Right ventricle myocardium inferior (tissue), 1 donor: ENCODE results near the gene LRCH3. TPM values are rescaled to one million over a fixed set of nuclear protein-coding genes. Genes with fewer than 3 reads are reported as not detected.

Experiments used
- ATAC-seq: fragments of 200-7000 bp; cut with Tn5 transposase; one replicate; pipeline ENCODE4 v1.9.1; 2020; ENCODE audit warnings: mild to moderate bottlenecking, moderate library complexity
- DNase-seq: peaks from one replicate; pipeline ENCODE4 v3.0.0; 2021; ENCODE audit errors: missing footprints
- intact Hi-C: fragments of 100-400 bp; cut with DNase I; formaldehyde crosslinking; loops from one replicate; pipeline ENCODE4 v1.11.0; 2022
- total RNA-seq: library from RNA; stranded (reverse); fragmentation: NEBNext Ultra II Directional; extraction: Animal tissue kit (Norgen Biotek cat#: 25700); gene quantifications from one replicate; pipeline ENCODE4 v1.2.1, GENCODE V29; 2021
- donor health status: DM: no; HTN: yes; CAD: no; lungs with severe emphysema.

Gene LRCH3
- total RNA-seq, 1 donor from 2014 or later, result 17.9 TPM

DNA sequence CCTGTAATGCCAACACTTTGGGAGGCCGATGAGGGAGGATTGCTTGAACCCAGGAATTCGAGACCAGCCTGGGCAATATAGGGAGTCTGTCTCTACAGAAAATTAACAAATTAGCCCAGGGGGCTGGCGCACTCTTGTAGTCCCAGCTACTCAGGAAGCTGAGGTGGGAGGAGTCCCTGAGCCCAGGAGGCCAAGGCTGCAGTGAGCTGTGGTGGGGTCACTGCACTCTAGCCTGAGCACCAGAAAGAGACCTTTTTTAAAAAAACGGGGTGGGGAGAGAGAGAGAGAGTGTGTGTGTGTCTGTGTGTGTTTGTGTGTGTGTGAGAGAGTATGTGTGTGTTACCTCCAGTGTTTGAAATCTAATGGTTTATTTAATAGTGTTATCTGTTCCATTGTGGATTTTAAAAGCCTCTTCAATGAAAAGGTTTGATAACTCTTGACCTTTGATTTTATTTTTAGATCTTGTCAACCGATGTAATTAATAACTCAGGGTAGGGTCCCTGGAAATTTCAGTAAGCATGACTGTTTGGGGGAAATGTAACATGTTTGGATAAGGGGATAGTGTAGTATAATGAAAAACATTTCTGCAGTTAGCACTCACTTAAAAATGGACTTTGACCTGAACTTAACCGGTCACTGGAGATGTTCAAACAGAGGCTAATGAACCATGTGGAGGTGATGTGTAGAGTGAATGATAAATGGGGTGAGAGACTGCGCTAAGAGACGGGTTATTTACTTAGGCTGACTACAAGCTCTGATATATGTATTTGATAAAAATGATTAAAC lies 29.7 kb downstream of the LRCH3 start:
- ATAC-seq, result no peak
- intact Hi-C loops, result no loop called here

DNA sequence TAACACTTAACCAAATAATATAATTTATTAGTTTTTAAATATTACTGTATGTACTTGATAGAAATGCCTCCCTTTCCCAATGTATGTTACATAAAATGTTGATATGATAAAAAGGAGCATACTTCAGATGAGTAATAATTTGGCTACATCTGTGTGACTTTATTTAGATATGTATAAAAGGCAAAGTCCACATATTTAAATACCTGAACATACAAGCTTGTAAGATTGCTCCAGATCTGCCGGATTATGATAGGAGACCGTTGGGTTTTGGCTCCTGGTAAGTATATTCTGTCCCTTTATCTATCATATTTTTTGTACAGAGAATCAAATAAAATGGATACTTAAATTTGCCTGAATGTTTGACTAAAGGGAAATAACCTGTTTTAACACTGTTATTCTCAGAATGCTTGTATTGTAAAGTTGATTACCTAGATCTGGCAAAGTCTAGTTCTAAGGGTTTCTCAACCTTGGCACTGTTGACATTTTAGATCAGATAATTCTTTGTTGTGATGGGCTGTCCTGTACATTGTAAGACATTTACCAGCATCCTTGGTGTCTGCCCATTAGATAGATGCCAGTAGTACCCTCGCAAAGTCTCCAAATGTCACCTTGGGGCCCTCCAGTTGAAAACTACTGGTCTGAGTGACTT lies 38.5 kb downstream of the LRCH3 start:
- intact Hi-C loops, result no loop called here
- ATAC-seq, result no peak
- DNase-seq, result no peak

More for the DNA sequence above, 29.7 kb downstream of the LRCH3 start:
- no peak for DNase-seq

DNA sequence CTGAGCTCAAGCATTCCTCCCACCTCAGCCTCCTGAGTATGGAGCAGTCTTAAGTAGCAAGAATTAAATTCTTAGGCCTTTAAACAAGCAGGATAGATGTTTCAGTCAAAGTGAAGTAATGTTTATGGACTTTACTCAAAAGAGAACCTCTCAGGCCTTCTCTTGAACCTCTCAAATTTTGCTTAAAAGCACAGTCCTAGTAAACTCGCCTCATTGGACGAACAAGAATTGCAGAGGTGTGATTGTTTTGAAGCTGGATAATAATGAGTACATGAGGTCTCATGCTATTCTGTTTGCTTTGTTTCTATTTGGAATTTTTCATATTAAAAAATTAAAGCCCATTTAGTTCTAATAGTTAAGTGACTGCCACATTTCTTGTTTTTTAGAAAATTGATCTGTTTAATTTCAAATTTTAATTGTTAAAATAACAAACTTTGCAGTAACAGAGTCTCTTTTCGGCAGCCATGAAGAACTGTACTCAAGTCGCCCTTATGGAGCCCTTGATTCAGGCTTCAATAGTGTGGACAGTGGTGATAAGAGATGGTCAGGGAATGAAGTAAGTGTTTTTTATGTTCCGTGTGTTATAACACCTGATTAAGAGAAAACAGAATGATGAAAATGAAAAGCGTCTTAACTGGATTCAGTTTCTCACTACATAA lies 39.4 kb downstream of the LRCH3 start:
- DNase-seq (no peak), ATAC-seq (no peak)
- intact Hi-C loops, result no loop called here

DNA sequence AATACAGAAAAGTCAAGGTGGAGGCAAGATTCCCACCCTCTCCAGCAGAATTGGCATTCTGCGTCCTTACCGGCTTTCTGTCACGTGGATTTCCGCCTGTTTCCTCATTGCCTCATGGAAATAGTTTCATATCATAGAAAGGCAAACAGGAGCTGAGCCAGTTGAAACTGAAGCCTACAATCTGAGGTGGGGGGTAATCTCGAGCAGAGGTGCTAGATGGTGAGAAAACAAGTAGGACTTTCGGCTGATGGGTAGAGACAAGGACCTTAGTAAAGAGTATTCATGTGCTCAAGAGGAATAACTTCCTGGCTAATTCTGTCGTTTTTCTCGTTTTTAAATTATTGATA lies 39.9 kb downstream of the LRCH3 start:
- no peak for ATAC-seq
- no peak for DNase-seq
- intact Hi-C loops, result no loop called here

DNA sequence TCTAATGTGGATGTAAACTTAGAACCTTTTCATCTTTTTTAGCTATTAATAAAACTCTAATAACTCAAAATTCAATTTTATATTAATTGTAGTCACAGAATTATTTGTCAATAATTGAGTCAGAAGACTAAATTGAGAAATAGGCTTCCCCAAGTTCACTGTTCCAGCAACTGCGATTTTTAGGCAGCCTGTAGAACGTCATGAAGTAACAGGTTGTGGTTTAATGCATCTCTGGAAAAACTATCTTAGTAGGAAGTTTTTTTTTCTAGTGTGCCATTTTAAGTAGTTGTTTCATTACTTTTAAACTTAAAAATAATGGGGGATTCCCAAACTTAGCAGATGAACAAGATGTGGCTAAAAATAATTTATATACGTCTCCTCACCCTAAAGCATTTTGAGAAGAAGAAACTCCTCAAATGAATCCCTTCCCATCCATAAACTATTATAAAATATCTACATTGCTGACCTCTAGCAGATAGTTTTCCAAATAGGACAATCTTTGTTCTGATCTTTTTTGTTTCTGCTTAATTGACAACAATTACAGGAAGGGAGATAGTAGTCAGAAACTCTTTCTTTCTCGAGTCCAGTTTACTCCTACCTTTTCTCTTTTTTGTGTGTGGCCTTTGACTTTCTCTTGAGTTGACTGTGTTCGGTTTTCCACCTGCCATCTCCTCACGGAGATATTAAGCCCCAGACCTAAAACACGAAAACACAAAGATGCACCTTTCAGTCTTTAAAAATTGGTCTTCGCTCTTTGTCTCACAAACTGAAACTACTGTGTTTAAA lies 43.1 kb downstream of the LRCH3 start:
- DNase-seq (no peak), ATAC-seq (no peak)
- intact Hi-C loops, result no loop called here

DNA sequence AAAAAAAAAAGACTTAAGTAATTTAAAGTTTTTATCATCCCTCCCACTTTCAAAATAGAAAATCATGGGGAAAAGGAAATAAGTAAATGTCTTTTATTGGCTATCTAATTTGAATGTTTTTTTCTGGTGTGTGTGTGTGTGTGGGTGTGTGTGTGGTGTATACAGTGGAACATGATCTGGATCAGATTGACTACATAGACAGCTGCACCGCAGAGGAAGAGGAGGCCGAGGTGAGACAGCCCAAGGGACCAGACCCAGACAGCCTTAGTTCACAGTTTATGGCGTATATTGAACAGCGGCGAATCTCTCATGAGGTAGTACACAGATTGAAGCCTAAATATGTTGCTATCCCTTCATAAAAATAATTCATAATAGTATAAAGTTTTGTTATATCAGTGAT lies 44.5 kb downstream of the LRCH3 start:
- DNase-seq (no peak), ATAC-seq (no peak)
- intact Hi-C loops, result no loop called here

DNA sequence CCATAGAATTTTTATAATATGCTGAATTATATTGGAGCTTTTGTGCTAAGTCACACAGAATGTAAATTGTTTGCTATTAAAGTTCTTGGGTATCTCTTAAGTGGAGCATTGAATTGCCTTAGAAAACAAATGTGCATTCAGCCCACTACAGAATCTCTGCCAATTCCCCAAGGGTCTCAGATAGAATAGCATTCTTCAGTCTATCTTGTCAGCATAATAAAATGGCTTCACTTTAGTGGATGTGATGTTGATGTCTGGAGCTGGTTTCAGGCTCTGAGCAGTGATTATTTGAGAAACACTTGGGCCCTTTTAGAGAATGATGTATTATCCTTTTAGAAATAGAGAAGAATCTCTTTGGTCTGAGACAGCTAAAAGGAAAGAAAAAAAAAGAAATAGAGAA lies 45.2 kb downstream of the LRCH3 start:
- ATAC-seq (no peak), DNase-seq (no peak)
- intact Hi-C loops, result no loop called here

DNA sequence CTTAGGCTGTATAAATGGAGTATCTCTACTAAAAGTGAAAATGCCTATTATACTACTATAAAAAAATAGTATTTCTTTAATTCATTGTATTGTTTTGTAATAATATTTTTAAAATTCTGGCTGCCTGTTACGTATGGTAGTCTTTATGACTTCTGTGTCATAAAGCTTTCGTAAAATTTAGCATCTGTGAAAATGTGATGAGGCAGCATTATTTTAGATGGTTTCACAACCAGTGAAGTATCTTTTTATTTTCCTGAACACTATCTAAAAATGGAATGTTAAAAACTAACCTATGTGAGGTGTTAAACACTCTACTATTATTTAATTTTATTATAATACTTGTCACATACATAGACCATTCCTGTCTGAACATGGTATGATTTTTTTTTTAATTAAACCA lies 46.2 kb downstream of the LRCH3 start:
- ATAC-seq, result no peak
- DNase-seq, result no peak
- intact Hi-C loops, result no loop called here

DNA sequence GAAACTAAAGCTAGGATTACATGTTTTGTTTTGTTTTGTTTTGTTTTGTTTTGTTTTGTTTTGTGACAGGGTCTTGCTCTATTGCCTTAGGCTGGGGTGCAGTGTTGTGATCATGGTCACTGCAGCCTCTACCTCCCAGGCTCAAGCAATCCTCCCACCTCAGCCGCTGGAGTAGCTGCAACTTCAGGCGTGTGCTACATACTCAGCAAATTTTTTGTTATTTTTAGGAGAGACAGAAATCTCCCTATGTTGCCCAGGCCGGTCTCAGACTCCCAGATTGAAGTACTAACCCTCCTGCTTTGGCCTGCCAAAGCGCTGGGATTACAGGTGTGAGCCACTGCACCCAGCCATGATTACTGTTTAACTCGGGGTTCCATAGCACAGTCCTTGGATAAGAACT lies 50.7 kb downstream of the LRCH3 start:
- intact Hi-C loops, result no loop called here
- ATAC-seq (no peak), DNase-seq (no peak)

DNA sequence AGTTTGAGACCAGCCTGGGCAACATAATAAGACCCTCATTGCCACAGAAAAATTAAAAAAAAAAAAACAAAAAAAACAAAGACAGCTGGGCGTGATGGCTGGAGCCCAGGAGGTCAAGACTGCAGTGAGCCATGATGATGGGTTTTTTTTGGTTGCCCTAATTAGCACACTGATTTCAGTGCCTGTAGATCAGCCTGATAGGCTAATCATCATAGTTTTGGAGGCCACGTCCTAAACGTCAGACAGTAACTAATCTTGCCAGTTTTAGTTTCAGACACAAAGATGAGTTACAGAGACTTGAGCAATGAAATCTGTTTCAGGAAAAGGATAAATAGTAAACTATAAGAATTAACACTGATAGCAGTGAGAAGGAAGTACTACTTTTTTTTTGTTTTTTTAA lies 55.4 kb downstream of the LRCH3 start:
- no peak for ATAC-seq
- intact Hi-C loops, result no loop called here
- no peak for DNase-seq

DNA sequence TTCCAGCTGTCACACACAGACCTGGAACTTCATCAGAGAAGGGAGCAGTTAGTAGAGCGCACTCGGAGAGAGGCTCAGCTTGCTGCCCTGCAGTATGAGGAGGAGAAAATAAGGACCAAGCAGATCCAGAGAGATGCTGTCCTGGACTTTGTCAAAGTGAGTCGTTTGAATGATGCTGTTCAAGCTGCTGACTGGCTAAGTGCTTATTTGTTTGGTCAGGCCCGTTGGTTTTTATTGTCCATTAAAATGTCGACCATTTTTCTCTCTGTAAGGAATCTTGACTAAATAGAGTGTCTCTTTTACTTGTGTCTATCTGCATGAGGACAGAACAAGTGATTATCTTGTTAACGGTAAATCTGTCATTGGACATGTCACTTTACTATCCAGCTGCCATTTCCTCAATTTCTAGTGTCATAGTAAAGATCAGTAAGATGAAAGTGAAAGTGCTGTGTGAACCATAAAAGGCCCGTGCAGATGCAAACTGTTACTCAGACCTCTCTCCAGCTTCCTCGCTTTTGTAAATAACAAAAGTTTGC lies 56.9 kb downstream of the LRCH3 start:
- ATAC-seq, result no peak
- intact Hi-C loops, result no loop called here
- no peak for DNase-seq

DNA sequence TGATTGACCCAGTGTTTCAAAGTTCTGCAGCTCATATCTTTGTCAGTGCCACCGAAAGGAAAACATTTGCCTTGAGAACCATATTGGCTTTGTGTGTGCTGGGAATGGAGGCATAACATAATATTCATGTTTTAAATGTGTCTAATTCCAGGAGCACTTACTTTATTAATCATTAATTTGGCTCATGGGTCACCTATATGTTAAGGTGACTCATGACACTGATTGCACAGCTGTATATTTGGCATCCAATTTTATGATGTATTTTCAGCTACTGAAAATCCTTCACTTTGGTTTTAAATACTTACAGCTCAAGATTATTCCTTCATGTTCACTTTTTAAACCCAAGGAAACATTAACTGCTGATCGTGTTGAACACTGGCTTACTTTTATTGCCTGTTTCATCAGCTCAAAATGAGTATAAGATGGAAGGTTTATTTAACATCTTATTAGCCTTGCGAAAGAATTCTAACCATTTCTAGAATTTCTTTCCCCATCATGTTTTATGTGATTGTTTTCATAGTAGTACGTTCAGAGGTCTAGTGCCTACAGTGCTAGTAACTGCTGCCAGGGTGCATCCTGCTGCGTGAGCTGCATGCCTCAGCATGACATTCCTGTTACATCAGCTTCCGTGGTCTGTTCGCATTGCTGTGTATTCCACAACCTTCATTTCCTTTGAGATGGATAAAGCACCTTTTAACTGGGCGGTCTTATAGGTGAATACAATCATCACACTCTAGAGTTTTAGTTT lies 63.7 kb downstream of the LRCH3 start:
- DNase-seq (no peak), ATAC-seq (no peak)
- intact Hi-C loops, result no loop called here

DNA sequence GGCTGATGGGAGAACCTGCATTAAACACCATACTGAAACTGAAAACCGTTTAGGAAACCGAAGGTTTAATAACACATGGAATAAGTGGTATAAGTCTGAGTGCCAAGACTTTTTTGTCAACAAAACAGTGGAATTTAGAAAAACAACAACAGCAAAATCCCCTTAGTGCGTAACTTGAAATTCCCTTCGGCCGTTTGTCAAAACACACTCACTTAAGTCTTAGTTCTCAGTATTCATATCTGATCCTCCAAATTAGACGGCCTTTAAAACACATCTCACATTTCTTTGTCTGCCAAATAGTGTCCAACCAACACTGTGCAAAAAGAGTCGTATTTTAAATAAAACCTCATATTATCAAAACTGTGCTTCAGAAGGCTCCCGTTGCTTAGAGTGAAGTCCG lies 64.5 kb downstream of the LRCH3 start:
- DNase-seq (no peak), ATAC-seq (no peak)
- intact Hi-C loops, result no loop called here

DNA sequence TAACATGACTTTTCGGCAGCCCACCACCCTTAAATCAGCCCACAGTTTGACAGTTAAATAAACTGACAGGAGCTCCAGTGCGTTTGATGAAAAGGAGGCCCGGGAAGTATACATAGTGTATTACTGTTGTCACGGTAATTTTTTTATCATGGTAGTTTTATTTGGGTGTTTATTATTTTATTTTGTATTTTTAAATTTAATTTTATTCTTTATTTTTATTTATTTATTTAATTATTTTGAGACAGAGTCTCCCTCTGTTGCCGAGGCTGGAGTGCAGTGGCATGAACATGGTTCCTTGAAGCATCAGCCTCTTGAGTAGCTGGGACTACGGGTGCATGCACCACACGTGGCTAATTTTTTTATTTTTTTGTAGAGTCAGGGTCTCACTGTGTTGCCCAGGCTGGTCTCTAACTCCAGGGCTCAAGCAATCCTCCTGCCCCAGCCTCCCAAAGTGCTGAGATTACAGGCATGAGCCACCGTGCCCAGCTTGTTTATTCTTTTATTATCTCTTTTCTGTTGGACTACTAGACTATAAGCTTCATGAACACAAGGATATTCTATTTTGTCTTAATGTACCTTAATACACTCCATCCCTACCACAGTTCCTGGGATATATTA lies 65.3 kb downstream of the LRCH3 start:
- intact Hi-C loops, result no loop called here
- ATAC-seq, result no peak
- no peak for DNase-seq

DNA sequence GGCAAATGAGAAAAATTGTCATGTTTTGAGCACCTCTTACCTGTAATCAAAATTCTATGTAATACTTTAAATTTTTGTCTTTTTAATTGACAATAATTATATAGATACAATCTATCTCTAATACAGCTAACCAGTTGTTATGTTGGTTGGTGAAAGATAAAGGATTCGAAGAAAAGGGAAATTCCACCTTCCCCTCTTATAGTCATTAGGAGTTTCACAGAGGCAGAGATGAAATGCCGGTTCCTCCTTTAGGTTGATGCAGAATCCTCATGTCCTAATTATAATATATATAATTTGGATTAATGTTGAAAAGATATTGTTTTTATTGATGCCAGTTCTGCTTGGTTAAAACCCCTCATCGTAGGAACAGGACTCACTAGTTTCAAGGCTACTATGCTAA lies 67.1 kb downstream of the LRCH3 start:
- ATAC-seq, result no peak
- intact Hi-C loops, result no loop called here
- DNase-seq, result no peak

DNA sequence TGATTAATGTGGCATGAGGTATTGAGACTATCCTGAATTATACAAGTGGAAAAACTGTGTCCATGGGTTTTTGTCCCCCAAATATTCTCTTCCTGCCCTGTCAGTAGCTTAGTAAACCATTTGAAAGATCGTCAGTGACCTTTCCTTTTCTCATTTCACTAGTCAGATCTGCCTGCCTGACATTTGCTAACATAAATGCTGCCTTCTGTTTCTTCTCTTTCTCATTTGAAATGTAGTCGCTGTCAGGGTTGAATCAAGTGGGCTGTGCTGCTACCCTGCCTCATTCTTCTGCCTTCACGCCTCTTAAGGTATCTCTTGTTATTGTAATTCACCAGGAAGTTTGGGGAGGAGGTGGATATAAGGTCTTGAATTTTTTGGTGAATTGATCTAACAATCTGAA lies 67.5 kb downstream of the LRCH3 start:
- no peak for ATAC-seq
- intact Hi-C loops, result no loop called here
- no peak for DNase-seq

DNA sequence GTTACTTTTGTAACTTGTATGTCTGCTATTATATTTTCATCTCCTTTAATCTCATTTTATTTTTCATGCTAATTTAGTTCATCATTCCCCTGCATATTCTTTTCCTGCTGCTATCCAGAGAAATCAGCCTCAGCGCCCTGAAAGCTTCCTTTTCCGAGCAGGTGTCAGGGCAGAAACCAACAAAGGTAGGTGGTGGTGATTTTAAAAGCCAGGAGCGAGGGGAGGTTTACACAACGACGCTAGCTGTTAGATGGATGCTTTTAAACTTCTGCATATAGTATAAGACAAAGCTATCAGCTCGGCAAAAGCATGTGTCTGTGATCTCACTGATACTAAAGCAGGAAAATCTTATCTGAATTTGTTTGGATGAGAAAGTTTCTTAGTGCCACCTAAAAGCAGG lies 75.0 kb downstream of the LRCH3 start:
- no peak for DNase-seq

DNA sequence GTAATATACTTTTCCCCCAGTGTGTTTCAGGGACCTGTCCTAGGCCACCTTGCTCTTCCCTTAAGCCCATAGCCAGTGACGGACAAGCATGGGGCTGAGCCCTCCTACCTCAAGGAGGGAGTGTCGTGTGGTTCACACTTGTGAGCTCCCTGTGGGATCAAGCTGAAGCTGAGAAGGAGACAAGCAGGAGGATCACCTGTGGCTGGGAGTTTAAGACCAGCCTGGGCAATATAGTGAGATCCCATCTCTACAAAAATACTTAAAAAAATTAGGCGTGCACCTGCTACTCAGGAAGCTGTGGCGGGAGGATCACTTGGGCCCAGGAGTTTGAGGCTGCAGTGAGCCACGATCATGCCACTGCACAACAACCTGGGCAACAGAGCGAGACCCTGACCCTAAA lies 82.3 kb downstream of the LRCH3 start:
- no peak for ATAC-seq
- no peak for DNase-seq
- intact Hi-C loops, result no loop called here

More for the DNA sequence above, 75.0 kb downstream of the LRCH3 start:
- ATAC-seq, result no peak
- intact Hi-C loops, result no loop called here
